HUES6 (cell line): ENCODE data around the gene ELP4.
"Not testable (repeated sequence)": the region's sequence is repeated elsewhere in the genome, so short reads cannot be mapped to it uniquely, and the experiment has no call there.

ENCODE experiments used
- H3K27ac ChIP-seq: 2 replicates; pipeline ENCODE4 v1.7.0; 2013; ENCODE audit warnings: low read depth, mild to moderate bottlenecking, low read length, inconsistent platforms
- H3K27me3 ChIP-seq: 2 replicates; pipeline ENCODE4 v1.6.1; 2013; ENCODE audit warnings: low read length; ENCODE audit not compliant: control insufficient read depth, insufficient read depth
- H3K36me3 ChIP-seq: 2 replicates; pipeline ENCODE4 v1.6.1; 2013; ENCODE audit warnings: low read length; ENCODE audit not compliant: control insufficient read depth, insufficient read depth
- H3K4me1 ChIP-seq: 2 replicates; pipeline ENCODE4 v1.6.1; 2013; ENCODE audit warnings: low read length; ENCODE audit not compliant: control insufficient read depth, insufficient read depth
- H3K4me3 ChIP-seq: 2 replicates; pipeline ENCODE4 v1.5.1; 2013; ENCODE audit warnings: low read depth, low read length
- H3K9ac ChIP-seq: one replicate; pipeline ENCODE4 v1.6.1; 2013; ENCODE audit warnings: mild to moderate bottlenecking, low read length
- H3K9me3 ChIP-seq: 2 replicates; pipeline ENCODE4 v1.6.1; 2013; ENCODE audit warnings: low read depth, low read length; ENCODE audit not compliant: control insufficient read depth, insufficient read depth

ELP4 gene

GRCh38 chr11:31664954-31665353 lies 155.4 kb downstream of the ELP4 start:
- Histone ChIP-seq H3K9me3 (no peaks in the 10 kb centered on the region), H3K27ac (no peak overlapping the region), H3K27me3 (no peaks in the 10 kb centered on the region), H3K4me3 (no peak overlapping the region), H3K9ac (no peak overlapping the region), H3K36me3 (no peaks in the 10 kb centered on the region), H3K4me1 (no peaks in the 10 kb centered on the region)

DNA sequence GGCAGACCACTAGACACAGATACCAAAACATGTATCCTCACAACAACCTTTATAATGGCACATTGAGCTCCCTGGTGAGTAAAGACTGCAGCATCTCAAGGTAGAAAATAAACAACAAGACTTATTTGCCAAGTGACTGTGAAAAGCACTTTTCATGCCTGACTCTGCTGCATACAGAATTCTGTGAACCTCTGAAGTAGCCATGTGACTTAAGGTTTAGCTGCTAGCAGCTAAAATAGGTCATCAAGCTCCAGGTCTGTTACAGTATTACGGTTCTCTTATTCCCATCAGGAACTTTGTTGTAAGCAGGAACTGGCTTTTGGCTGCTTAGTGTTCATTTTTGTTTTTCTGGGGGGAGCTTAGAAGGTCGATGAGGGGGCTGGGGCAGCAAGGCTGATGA lies 162.1 kb downstream of the ELP4 start:
- no peaks in the 10 kb centered on the region for H3K36me3 ChIP-seq

GRCh38 chr11:31673108-31673507 lies 163.5 kb downstream of the ELP4 start:
- H3K27me3 ChIP-seq, H3K4me1 ChIP-seq, H3K36me3 ChIP-seq, H3K9ac ChIP-seq, H3K4me3 ChIP-seq, H3K27ac ChIP-seq, H3K9me3 ChIP-seq: not testable (repeated sequence)

More for the DNA sequence above, 162.1 kb downstream of the ELP4 start:
- no peak overlapping the region for H3K4me3 ChIP-seq
- H3K27ac ChIP-seq, result no peak overlapping the region
- no peaks in the 10 kb centered on the region for H3K9me3 ChIP-seq
- no peak overlapping the region for H3K9ac ChIP-seq
- no peaks in the 10 kb centered on the region for H3K4me1 ChIP-seq
- no peaks in the 10 kb centered on the region for H3K27me3 ChIP-seq

DNA sequence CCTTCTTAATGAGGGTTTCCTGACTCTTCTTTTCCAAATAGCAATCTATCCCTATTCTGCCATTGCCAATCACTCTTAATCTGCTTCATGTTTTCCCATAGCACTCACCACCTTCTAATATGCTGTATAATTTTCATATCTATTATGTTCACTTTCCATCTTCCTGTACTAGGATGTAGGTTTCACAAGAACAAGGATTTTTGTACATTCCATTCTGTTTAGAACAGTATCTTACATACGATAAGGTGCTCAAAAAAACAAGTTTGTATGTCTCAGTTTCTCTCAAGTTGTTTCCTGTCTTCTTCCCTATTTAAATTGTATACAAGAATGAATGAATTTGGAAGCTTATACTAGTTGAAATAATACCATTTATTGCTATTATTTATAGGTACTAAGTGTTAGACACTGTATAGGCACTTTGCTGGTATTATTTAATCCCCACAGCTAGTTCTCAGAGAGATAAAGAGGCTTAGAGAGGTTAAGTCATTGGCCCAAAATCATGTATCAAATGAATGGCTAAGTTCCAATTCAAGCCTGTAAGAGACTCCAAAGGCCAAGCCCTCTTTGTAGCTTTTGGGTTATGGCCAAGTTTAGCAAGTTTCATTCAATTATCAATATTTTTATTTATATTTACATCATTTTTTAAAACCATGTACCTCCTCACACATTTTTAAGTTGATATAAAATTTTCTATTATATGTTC lies 166.9 kb downstream of the ELP4 start:
- Histone ChIP-seq H3K4me3 (no peak overlapping the region), H3K36me3 (no peaks in the 10 kb centered on the region), H3K9me3 (no peaks in the 10 kb centered on the region), H3K9ac (no peak overlapping the region), H3K4me1 (no peaks in the 10 kb centered on the region), H3K27ac (no peak overlapping the region), H3K27me3 (no peaks in the 10 kb centered on the region)

DNA sequence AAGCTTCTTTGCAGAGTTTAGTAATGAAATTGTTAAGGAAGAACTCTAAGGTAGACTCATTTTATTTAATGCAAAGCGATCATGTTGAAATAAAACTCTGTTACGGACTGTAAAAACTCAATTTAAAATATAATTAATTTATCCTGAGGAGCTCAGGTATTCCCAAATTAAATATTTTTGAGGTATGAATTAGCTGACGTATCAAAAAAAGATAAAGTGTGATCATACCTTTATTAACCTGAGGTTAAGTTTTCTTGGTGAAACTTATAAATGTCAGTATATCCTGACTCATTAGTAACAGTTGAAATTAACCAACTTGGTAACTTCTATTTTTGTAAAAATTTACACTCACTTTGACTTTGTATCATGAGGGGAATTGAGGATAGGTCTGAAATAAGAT lies 171.2 kb downstream of the ELP4 start:
- Histone ChIP-seq H3K9ac (no peak overlapping the region), H3K36me3 (no peaks in the 10 kb centered on the region), H3K27ac (no peak overlapping the region), H3K4me3 (no peak overlapping the region), H3K27me3 (no peaks in the 10 kb centered on the region), H3K4me1 (peaks cover 5% of the 10 kb centered on the region; the same call in 1 of the 2 replicates), H3K9me3 (no peaks in the 10 kb centered on the region)

- H3K9ac ChIP-seq, result no peak overlapping the region
- no peaks in the 10 kb centered on the region for H3K36me3 ChIP-seq
- peaks cover 2% of the 10 kb centered on the region; the same call in 1 of the 2 replicates for H3K4me1 ChIP-seq
- no peaks in the 10 kb centered on the region for H3K27me3 ChIP-seq
- H3K9me3 ChIP-seq, result no peaks in the 10 kb centered on the region
- no peak overlapping the region for H3K27ac ChIP-seq
- no peak overlapping the region for H3K4me3 ChIP-seq
These were observed 177.7 kb downstream of the ELP4 start for GRCh38 chr11:31687256-31687655.

GRCh38 chr11:31687861-31688260 lies 178.3 kb downstream of the ELP4 start:
- Histone ChIP-seq H3K27me3 (no peaks in the 10 kb centered on the region), H3K27ac (no peak overlapping the region), H3K9me3 (no peaks in the 10 kb centered on the region), H3K36me3 (no peaks in the 10 kb centered on the region), H3K9ac (no peak overlapping the region), H3K4me3 (no peak overlapping the region), H3K4me1 (no peaks in the 10 kb centered on the region)

DNA sequence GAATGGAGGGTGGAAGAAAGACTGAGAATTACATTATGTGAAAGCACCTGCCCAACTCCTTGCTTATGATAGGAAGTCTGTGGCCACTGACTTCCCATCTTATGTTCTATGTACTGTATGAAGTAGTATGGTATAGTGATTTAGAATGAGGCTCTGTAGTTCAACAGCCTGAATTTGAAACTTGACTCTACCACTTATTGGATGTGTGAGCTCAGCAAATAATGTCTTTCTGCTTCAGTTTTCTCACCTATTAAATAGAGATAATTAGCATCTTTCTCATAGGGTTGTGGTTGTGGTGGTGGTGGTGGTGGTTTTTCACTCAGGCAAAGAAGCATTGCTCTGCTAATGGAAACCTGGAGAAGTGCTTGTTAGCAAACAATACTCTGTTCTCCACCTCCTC lies 180.0 kb downstream of the ELP4 start:
- H3K9ac ChIP-seq, result no peak overlapping the region
- H3K4me3 ChIP-seq, result no peak overlapping the region
- H3K9me3 ChIP-seq, result no peaks in the 10 kb centered on the region
- H3K27ac ChIP-seq, result no peak overlapping the region
- no peaks in the 10 kb centered on the region for H3K27me3 ChIP-seq
- no peaks in the 10 kb centered on the region for H3K36me3 ChIP-seq
- no peaks in the 10 kb centered on the region for H3K4me1 ChIP-seq

DNA sequence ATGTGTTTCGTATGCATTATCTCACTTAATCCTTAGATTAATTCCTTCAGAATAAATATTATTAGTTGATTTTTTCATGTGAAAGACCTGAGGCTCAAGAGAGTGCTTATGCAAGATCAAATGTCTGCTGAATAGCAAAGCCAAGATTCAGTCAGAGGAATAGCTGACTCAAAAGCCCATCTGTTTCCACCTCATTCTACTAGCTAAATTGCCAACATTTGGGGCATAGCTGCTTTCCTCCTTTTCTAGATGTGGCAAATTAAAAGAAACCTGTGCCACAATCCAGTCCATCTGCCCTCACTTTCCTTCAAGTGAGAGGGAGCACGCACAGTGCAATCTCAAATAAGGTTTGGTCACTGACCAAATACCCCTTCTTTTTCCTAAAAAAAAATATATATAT lies 180.5 kb downstream of the ELP4 start:
- H3K36me3 ChIP-seq, result no peaks in the 10 kb centered on the region
- H3K9ac ChIP-seq, result no peak overlapping the region
- no peak overlapping the region for H3K27ac ChIP-seq
- H3K4me3 ChIP-seq, result no peak overlapping the region
- H3K27me3 ChIP-seq, result no peaks in the 10 kb centered on the region
- H3K9me3 ChIP-seq, result no peaks in the 10 kb centered on the region
- no peaks in the 10 kb centered on the region for H3K4me1 ChIP-seq

DNA sequence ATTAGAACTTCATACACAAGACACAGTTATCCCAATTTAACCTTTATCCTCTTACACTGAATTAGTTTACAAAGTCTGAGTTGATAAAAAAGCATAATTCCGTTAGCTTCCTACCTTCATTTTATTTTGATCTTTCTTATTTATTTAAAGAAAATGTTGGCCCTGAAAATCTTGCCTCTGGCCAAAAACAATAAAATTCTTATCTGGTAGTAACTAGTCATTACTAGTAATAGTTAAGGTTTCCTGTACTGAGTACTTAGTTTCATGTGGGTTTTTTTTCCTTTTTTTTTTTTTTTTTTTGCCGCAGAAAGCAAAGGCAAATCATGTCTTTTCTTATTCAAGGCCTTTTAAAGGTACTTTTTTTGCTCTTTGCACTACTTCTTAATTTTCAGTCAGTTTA lies 180.9 kb downstream of the ELP4 start:
- Histone ChIP-seq H3K4me3 (no peak overlapping the region), H3K4me1 (no peaks in the 10 kb centered on the region), H3K27me3 (no peaks in the 10 kb centered on the region), H3K9ac (no peak overlapping the region), H3K27ac (no peak overlapping the region), H3K9me3 (no peaks in the 10 kb centered on the region), H3K36me3 (no peaks in the 10 kb centered on the region)

DNA sequence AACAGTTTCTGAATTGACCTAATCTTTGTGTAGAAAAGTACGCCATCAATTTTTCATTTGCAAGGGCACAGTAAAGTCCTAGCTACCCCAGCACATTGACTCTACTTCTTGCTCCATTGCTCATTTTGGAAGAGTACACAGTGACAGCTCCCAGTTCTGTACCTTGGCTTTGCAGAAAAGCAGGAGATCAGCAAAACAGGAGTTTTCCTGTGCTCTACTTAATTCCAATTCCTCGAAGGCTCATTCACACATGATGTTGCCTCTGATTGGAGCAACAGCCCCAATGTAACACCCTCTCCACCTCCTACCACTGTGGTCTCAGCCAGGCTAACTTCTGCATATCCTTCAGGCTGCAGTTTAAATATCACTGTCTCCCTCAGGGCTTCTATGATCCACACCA lies 182.9 kb downstream of the ELP4 start:
- Histone ChIP-seq H3K4me3 (no peak overlapping the region), H3K9ac (no peak overlapping the region), H3K27me3 (no peaks in the 10 kb centered on the region), H3K4me1 (no peaks in the 10 kb centered on the region), H3K9me3 (no peaks in the 10 kb centered on the region), H3K27ac (no peak overlapping the region), H3K36me3 (no peaks in the 10 kb centered on the region)

DNA sequence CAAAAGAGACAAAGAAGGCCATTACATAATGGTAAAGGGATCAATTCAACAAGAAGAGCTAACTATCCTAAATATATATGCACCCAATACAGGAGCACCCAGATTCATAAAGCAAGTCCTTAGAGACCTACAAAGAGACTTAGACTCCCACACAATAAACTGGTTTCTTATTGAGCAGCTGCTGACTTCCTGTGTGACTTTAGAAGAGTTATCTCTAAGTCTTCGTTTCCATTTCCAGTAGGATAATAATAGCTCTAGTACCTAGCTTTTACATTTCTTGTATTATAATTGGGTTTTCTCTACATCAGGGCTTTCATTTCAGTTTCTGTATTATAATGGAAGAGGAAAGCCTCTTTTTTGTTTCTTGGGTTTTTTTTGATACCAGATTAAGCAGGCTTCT lies 187.5 kb downstream of the ELP4 start:
- not testable (repeated sequence) for H3K36me3 ChIP-seq, H3K9ac ChIP-seq, H3K9me3 ChIP-seq, H3K27me3 ChIP-seq, H3K27ac ChIP-seq, H3K4me3 ChIP-seq, H3K4me1 ChIP-seq
